ENCODE results near the gene CES3.

DNA sequence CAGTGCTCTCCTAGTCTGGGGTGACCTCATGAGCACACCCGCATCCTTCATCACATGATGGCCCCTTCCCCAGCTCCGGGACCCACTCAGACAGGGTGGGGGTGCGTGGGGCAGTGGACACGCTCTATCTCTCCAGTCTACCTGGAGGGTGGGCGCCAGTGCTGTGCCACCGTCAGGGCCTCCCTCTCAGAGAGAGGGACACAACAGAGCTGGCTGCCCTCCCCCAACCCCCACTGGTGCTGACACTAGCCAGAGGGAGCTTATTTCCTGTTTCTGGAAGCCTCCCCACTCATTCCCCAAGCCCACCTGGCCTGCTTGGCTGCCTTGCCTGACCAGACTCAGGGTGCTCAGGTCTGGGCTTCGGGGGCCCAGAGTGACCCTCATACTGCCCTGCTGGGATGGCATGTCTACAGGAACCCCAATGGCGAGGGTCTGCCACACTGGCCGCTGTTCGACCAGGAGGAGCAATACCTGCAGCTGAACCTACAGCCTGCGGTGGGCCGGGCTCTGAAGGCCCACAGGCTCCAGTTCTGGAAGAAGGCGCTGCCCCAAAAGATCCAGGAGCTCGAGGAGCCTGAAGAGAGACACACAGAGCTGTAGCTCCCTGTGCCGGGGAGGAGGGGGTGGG is 17.5 kb upstream of the CES3 start:
- TF ChIP-seq POLR2AphosphoS5 (IDR thresholded peaks at IDR 0.05; ENCODE audit: control insufficient read depth, insufficient read depth, low read depth, low read length) (no peak), HNRNPUL1 (IDR thresholded peaks at IDR 0.05; ENCODE audit: low read length) (no peak), RFX5 (IDR thresholded peaks at IDR 0.05; ENCODE audit: low read depth, low read length) (no peak), ZZZ3 (IDR thresholded peaks at IDR 0.05) (no peak), ZFX (CRISPR knock-in tag; IDR thresholded peaks at IDR 0.05) (no peak)
- TF ChIP-seq, protein P1, sequence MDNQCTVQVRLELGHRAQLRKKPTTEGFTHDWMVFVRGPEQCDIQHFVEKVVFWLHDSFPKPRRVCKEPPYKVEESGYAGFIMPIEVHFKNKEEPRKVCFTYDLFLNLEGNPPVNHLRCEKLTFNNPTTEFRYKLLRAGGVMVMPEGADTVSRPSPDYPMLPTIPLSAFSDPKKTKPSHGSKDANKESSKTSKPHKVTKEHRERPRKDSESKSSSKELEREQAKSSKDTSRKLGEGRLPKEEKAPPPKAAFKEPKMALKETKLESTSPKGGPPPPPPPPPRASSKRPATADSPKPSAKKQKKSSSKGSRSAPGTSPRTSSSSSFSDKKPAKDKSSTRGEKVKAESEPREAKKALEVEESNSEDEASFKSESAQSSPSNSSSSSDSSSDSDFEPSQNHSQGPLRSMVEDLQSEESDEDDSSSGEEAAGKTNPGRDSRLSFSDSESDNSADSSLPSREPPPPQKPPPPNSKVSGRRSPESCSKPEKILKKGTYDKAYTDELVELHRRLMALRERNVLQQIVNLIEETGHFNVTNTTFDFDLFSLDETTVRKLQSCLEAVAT (IDR thresholded peaks at IDR 0.05), result no peak
- TF ChIP-seq, protein P2, sequence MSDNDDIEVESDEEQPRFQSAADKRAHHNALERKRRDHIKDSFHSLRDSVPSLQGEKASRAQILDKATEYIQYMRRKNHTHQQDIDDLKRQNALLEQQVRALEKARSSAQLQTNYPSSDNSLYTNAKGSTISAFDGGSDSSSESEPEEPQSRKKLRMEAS (CRISPR knock-in tag; IDR thresholded peaks at IDR 0.05), result no peak

All from K562 (cell line).